GM11168 (cell line): ENCODE data around the gene PODN.

Experiments used
- in situ Hi-C: fragments of 300-500 bp; cut with MboI; formaldehyde crosslinking; loops from one replicate; pipeline ENCODE4 v1.12.0; 2022; ENCODE audit warnings: low sequenced_read_pairs; ENCODE audit not compliant: unreplicated experiment

The PODN gene, protein sequence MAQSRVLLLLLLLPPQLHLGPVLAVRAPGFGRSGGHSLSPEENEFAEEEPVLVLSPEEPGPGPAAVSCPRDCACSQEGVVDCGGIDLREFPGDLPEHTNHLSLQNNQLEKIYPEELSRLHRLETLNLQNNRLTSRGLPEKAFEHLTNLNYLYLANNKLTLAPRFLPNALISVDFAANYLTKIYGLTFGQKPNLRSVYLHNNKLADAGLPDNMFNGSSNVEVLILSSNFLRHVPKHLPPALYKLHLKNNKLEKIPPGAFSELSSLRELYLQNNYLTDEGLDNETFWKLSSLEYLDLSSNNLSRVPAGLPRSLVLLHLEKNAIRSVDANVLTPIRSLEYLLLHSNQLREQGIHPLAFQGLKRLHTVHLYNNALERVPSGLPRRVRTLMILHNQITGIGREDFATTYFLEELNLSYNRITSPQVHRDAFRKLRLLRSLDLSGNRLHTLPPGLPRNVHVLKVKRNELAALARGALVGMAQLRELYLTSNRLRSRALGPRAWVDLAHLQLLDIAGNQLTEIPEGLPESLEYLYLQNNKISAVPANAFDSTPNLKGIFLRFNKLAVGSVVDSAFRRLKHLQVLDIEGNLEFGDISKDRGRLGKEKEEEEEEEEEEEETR

DNA sequence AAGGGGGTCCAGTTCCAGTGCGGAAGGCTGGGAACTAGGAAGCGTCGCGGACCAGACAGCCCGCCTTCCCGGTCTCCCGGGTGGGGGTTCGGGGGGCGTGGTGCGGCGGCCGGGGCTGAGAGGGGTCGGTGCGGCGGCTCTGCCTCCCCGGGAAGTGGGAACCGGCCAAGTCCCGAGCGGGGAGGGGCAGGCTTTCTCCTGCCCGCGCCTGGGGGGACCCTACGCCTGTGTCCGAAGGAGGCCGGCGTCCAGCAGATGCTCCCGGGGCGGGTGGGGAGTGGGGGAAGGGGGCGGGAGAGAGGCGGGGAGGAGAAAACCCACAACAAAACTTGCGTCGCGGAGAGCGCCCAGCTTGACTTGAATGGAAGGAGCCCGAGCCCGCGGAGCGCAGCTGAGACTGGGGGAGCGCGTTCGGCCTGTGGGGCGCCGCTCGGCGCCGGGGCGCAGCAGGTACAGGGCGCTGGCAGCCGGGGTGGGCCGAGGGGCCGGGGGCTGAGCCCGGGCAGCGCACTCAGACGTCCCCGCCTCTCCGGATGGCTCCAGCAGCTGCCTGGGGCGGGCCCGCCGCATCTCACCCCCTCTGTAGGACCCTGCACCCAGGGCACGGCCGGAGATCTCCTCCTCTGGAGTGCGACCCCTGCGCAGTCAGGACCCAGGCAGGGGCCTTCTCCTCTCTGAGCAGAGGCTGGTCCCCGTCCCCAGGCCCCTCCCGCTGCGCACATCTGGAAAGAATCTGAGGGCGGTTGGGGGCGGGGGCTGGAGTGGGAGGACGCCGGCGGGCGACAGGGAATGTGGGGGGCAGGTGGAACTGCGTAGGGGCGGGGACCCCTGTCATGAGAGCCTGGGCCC, at the start of gene PODN:
Gene PODN (plus strand): TSS at position 355 of the 849 bp plus-strand sequence. CDS start 7,643 bp downstream, outside the sequence.
- in situ Hi-C loops: no loop called here

DNA sequence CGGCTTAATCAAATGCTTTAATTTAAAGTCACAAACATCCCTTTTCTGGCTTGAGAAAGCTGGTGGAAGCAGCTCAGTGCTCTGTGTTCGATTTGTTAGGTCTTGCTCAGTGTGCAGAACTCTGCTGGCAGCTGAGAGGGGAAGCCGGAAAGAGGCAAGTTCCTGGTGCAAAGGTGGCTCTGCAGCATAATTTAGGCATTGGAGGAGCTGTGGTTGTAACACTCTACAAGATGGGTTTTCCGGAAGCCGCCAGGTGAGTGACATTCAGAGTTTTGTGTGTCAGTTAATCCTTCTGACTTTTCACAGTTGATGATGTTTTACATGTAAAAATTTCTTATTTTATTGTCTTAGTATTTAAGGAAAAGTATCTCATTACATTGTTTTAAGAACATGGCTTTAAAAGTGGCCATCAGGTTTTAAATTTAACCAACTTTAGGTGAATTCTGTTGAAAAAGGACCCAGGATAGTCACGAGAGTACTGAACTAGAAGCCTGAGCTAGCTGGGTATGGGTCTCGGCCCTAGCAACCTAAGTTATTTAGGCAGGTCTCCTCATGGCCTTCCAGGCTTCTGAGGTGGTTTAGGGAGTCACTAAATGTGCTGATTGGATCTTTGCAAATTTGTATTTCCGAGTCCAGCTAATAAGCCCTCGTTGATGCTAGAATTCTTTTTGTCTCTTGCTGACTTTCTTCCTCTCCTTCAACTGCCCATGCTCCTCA, 47.1 kb upstream of the PODN start:
- in situ Hi-C loops: no loop called here

DNA sequence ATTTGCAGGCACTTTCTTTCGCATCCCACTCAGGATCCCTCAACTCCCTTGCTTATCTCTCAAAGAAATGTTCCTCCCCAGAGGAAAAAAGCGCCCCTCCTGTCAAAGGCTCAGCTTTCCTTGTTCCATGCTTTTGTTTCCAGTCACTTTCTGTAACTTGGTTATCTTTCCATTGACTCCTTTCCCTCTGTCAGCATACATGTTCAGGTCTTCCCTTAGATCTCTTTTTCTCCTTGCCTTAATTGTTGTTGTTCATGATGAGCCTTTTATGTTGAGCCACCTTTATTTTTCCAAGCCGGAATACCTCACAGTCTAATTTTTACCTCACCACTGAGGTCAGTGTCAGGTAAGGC, 46.5 kb upstream of the PODN start:
- in situ Hi-C loops: no loop called here

DNA sequence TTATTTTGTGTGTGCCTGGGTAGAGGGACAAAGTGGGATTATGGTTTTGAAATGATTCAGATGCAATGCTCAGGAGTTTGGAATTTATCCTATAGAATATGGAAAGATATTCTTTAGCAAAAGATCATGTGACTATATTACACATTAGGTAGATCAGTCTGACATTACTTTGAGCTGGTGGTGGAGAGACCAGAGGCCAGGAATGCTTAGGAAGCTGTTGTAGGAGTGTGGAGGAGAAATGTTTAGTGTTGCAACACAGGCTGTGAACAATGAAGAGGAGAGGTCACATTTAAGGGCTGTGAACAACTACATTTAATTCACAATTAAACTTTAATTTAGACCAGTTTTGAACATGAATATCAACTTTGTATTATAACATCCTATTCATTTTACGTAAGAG, 45.3 kb upstream of the PODN start:
- in situ Hi-C loops: no loop called here

DNA sequence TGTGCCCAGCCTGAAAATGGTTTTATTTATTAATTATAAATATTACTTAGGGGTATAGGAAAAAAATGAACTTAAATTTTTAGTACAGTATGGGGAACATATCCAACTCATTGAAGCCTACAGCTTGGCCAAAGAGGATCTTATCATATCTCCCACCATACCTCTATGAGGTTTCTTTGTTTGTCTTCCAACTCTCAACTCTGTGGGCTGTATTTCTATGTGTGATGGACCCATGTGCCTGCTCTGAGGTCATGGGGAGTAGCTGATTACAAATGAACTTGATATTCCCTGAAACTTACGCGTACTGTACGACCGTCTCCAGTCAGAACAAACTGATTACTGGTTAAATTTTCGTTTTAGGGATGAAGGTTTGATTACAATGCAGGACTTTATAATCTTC, 41.4 kb upstream of the PODN start:
- in situ Hi-C loops: no loop called here

DNA sequence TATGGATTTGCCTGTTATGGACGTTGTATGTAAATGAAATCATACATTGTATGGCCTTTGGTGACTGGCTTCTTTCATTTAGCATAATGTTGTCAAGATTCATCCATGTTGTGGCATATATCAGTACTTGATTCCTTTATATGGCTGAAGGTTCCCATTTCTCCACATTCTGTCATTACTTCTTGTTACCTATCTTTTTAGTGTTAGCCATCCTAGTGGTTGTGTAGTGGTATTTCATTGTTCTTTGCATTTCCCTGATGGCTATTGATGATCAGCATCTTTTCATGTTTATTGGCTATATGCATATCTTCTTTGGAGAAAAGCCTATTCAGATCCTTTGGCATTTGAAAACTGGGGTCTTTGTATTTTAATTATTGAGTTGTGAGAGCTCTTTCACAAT, 39.8 kb upstream of the PODN start:
- in situ Hi-C loops: no loop called here

DNA sequence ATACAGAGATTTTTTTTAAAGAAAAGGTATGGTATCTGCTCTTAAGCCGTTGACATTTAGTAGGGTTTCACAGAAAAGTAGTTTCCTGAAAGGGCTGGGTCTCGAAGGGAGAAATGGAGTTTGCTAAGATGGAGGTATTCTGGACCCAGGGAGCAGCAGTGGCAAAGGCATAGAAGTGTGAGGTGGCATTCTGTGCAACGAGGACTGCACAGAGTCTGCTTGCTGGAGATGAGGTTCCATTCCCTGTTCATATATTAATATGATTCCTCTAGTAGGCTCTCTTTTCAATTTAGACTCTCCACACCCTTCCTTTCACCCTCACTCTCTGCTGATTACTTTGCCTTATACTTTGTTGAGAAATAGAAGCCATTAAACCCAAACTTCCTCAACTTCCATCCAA, 38.5 kb upstream of the PODN start:
- in situ Hi-C loops: no loop called here

DNA sequence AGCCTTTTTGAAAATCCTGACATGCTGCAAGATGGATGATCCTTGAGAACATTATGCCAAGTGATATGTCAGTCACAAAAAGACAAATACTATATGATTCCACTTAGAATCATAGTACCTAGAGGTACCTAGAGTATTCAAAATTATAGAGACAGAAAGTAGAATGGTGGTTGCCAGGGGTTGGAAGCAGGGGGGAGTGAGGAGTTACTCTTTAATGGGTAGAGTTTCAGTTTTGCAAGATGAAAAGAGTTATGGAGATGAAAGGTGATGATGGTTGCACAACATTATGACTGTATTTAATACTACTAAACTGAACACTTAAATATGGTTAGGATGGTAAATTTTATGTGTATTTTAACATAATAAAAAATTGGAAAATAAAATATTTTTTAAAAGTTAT, 37.9 kb upstream of the PODN start:
- in situ Hi-C loops: no loop called here

DNA sequence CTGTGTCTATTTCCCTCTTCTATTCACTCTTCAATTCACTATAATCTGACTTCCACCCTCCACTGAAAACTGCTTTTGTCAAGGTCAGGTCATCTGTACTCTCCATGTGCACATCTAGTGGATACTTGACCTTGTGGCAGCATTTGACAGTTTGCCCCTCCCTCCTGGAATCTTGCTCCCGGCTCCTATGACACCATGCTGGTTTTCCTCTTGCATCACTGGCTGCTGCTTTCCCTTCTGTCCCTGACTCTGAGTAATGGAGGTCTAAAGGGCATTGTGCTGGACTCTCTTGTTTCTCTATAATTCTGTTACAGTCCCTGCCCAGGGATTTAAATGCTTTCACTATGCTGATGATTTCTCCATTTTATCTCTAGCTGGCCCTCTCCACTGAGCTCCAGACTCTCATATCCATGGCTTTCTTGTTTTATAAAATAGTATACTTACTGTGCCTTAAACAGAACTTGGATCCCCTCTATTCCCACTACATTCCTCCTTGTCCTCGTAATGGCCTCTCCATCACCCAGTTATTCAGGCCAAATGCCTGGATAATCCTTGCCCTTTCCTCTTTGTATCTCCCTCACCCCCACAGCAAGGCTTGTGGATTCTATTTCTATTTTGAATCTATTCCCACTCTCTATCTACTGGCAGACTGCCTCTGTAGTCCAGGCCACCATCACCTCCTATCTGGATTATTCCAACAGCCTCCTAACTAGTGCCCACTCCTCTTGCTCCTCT, 36.8 kb upstream of the PODN start:
- in situ Hi-C loops: no loop called here

DNA sequence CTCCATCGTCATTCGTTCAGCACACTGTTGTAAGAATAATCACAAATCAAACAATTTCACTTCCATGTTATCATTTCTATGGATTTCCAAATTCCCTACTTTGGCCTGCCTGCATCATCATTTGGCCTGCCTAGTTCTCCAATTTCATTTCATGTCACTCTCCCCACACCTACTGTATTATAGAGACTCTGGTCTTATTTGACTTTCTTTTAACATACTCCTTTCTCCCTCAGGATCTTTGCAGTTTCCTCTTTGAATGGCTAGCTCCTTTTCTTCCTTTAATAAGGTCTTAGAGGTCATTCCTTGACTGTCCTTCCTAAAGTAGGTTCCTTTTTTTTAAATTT, 36.3 kb upstream of the PODN start:
- in situ Hi-C loops: no loop called here

DNA sequence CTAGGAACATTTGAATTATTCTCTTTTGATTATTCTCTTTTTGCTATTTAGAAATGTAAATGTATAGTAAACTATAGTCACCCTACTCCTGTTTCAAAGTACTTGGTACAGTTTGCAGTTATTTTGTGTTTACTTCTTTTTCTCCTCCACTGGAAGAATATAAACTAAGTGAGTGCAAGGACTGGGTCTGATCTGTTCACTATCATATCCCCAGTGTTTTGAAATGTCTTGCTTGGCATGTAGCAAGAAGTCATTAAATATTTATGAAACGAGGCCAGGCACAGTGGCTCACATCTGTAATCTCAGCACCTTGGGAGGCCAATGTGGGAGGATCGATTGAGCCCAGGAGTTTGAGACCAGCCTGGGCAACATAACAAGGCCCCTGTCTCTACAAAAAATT, 35.8 kb upstream of the PODN start:
- in situ Hi-C loops: no loop called here

DNA sequence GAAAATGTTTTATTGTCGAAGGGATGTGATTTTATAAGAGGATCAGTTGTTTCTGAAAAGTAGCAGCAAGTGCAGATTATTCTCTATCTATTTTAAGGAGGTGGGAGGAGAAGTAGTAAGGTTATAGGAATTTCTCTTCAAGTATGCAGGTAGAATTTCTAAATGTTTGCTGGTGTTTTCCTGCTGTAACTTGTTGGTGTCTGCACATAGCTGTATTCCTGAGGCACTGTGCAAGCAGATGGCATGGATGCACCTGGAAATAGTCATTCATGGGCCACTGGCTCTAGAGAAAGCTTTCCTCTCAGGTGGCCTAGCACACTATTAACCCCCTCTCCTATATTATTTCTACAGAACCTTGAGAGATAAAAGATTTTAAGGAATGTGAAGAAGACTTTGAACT, 30.3 kb upstream of the PODN start:
- in situ Hi-C loops: no loop called here

DNA sequence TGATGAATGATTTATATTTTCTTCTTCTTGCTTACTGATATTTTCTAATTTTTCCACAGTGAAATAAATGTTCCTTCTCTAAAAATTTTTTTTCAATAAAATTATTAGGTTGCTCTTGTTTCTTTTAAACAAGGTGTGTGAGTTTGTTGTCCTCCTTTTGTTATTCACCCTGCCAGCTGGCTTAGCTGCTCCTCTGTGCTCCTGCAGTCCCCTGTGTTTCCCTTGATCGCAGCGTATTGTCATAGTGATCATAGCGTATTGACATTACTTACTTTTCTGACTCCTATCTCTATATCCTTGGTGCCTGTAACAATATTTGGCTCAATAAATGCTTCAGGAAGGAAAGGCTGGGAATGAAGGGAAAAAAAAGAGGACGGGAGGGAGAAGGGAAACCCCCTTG, 24.9 kb upstream of the PODN start:
- in situ Hi-C loops: no loop called here

DNA sequence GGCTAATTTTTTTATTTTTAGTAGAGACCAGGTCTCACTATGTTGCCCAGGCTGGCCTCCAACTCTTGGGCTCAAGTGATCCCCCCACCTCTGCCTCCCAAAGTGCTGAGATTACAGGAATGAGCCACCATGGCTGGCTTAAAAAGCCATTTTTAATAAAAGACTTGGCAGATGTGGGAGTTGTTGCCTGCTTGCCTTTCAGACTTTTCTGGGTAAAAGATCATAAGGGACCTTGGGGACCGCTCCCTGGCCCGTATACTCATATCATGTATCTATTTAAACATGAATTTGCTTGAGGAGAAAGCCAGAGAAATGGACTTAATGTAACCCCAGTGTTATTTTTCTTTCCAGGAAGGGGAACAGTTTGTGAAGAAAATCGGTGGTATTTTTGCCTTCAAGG, 23.4 kb upstream of the PODN start:
- in situ Hi-C loops: no loop called here

DNA sequence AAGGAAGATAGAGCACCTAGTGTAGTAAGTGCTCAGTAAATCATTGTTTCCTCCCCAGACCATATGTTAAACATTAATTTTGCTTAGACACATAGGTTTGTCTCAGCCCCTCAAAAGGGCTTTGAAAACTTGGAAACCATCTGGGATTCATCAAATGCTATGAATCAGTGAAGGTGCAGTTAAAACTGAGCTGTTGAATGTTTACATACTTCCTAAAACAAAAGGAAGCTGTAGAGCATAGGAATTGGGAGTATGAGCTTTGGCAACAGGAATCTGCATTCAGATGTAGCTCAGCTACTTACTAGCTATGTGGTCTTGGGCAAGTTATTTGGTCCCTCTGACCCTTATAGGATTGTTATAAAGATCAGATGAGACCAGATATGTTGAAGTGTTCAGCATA, 18.7 kb upstream of the PODN start:
- in situ Hi-C loops: no loop called here

DNA sequence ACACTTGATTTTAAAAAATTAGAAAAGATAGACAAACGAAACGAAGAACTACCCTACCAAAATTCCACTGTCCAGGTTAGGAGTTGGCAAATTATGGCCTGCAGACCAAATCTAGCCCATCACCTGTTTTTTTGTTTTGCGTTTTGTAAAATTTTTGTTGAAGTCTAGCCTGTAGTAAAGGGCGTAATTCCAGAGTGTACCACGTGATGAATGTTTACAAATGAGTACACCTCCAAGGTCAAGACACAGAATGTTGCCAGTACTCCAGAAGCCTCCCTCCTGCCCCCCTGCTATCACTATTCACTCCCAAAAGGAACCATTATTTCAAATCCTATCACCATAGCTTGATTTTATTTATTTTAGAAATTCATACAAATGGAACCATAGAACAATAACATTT, 17.1 kb upstream of the PODN start:
- in situ Hi-C loops: no loop called here

DNA sequence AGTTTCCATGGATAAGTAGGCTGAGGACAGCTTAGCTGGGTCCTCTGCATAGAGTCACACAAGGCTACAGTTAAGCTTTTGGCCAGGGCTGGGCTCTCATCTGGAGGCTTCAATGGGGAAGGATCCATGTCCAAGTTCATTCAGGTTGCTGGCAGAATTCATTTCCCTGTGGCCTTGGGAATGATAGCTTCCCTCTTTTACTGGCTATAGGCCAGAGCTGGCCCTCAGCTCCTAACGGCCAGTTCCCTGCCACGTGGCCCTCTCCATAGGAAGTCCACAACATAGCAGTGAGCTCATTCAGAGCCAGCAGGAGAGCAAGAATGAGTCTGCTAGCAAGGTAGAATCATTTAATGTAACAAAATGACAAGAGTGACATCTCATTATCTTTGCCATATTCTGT, 15.1 kb upstream of the PODN start:
- in situ Hi-C loops: no loop called here

DNA sequence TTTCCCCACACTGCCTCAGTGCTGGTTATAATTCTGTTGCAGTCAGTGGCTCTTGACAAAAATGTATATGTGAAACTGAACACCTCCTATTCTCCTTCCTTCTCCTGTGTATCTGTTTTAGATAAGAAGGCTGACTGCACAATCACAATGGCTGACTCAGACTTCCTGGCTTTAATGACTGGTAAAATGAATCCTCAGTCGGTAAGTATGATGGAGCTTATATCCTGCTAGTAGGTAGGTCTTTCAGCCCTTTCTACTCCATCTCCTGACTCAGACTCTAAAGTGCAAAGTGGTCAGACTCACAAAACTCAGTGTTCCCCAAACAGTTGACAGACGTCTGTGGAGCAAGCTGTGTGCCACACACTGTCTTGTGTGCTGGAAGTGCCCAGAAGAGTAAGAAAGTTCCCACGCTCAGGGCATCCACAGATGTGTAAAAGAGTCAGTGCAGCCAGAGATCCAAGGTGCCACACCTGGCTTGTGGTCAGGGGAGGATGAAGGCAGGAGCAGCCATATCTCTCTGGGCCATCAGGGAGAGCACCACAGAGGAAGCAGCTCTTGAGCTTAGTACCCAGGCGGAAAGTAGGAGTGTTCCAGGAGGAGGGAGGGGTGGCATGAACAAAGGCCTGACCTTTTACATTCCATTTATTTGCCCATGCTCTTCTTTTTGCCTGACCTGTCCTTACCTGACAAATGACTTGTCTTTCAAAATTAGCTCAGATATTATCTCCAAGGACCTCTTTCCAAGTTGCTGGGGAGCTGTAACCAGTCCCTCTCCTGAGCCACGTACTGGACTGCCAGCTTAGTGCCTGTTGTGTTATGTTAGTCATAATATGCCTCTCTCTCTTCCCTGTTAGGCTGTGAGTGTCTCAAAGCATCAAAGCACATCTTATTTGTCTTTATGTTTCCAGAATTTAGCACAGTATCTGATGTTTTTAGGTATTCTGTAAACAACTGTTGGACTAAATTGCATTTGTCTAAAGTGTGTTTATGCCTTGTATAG, 14.0 kb upstream of the PODN start:
- in situ Hi-C loops: no loop called here
